T1000 (cell line): Measurements from ENCODE around the gene GLI2.

Source experiments
- DNase-seq: peaks from one replicate; lab custom pipeline; 2025; ENCODE audit warnings: mixed read lengths; lab: John Stamatoyannopoulos, UW

Gene GLI2

GRCh38 chr2:120735746-120736170, at the start of gene GLI2:
GLI2 (plus strand) TSS chr2:120735868; CDS start chr2:120797321, 61,453 bp downstream.
- DNase-seq: peak; percentile 66

DNA sequence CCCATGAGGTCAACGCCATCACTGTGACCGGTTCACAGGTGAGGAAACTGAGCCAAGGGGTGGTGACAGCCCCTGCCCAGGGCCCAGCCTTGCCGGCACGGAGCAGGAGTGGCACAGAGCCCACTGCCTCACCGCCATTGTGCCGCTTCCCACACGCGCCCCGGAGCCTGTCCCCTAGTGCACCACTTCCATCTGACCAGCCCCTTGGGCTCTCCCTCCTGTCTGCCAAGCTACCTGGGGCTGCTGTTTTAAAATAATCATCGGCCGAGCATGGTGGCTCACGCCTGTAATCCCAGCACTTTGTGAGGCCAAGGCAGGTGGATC, 49.7 kb upstream of the GLI2 start:
- DNase-seq: no peak

- DNase-seq: no peak
Observed at GRCh38 chr2:120686511-120687168, 49.0 kb upstream of the GLI2 start.

GRCh38 chr2:120687210-120687609, 48.5 kb upstream of the GLI2 start:
- DNase-seq: no peak

GRCh38 chr2:120690521-120690920, 45.1 kb upstream of the GLI2 start:
- no peak for DNase-seq

DNA sequence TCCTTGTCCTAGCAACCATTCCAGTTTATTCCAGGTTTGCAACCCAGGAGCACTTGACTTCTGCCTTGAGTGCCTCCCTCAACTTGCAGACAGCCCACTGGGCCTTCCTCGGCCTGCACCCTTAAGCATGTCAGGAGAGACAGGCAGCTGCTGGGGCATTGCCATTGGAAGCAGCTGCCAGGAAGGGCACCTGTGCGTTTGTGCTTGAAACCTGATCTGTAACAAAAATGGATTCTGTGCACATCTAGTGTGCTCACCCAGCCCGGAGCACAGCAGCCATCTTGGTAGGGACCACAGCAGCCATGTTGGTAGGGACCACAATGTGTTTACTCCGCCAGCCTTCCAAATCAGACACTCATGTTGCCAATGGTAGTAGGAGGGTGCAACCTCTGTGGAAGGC, 44.3 kb upstream of the GLI2 start:
- no peak for DNase-seq

GRCh38 chr2:120692691-120693090, 43.0 kb upstream of the GLI2 start:
- no peak for DNase-seq

- DNase-seq: no peak
Observed at GRCh38 chr2:120693121-120693520, 42.5 kb upstream of the GLI2 start.

GRCh38 chr2:120694034-120694433, 41.6 kb upstream of the GLI2 start:
- no peak for DNase-seq

- no peak for DNase-seq
Observed at GRCh38 chr2:120697471-120697870, 38.2 kb upstream of the GLI2 start.

GRCh38 chr2:120699292-120699691, 36.4 kb upstream of the GLI2 start:
- DNase-seq: no peak

DNA sequence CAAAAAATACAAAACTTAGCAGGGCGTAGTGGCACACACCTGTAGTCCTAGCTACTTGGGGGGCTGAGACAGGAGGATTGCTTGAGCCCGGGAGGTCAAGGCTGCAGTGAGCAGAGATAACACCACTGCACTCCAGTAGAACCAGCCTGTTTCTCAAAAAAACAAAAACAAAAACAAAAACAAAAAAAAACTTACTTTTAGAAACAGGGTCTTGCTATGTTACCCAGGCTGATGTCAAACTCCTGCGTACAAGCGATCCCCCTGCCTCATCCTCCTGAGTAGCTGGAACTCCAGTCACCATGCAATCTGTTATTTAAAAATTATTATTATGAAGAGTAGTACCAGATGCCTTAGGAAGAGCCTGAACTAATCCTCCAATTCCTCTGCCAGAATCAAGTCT, 35.0 kb upstream of the GLI2 start:
- DNase-seq: no peak

DNA sequence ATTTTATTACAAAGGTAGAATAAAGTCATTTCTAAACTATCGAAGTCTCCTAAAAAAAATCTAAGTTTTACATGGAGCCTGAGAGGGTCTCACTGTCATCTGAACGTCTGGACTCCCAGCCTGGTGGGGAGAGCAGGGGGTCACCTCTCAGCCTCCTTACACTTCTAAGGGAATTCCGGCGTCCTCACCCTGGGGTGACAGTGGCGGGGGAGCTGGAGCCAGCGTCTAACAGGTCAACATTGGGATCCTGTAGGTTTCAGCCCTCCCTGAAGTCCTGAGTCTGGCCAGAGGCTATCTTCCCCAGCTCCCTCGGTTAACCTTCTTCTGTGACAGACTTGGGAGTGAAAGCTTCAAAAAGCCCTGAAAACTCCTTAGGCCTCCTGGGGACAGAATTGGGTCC, 34.6 kb upstream of the GLI2 start:
- DNase-seq: no peak

GRCh38 chr2:120701499-120701898, 34.2 kb upstream of the GLI2 start:
- no peak for DNase-seq

DNA sequence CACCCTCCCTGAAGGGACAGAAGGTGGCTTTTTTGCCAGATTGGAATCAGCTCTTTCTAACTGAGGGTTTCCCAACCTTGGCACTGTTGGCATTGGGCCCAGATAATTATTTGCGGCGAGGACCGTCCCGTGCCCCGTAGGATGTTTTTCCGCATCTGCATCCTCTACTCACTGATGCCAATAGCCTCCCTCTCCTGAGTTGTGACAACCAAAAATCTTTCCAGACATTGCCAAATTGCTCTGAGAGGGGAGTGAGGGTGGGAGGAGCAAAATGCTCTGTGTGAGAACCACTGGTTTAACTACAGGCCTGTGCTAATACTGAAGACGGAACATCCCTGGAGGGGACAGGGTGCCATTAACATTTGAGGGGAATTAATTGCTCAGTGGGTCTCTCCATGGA, 33.6 kb upstream of the GLI2 start:
- DNase-seq: no peak

GRCh38 chr2:120702801-120703200, 32.9 kb upstream of the GLI2 start:
- DNase-seq: no peak

GRCh38 chr2:120703330-120703994, 32.2 kb upstream of the GLI2 start:
- DNase-seq: no peak

GRCh38 chr2:120704696-120705095, 31.0 kb upstream of the GLI2 start:
- DNase-seq: no peak

DNA sequence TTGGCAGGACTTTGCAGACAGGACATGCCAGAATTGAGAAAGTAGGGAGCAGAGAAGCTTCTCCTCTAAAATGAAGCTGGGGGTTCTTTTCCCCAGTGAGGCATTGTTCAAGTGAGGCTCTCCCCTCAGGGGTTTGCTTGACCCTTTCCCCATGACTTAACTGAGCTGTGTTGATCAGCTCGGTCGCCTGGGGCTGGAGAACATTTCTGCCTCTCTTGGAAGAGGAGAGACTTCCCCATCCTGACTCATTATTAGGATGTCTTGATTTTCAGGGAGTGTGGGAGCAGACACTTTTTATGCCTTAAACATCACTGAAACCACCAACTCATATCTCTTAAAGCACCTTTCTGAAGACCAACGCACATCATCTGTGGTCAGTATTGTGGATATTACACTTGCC, 27.9 kb upstream of the GLI2 start:
- DNase-seq: no peak

GRCh38 chr2:120708944-120709607, 26.6 kb upstream of the GLI2 start:
- no peak for DNase-seq

DNA sequence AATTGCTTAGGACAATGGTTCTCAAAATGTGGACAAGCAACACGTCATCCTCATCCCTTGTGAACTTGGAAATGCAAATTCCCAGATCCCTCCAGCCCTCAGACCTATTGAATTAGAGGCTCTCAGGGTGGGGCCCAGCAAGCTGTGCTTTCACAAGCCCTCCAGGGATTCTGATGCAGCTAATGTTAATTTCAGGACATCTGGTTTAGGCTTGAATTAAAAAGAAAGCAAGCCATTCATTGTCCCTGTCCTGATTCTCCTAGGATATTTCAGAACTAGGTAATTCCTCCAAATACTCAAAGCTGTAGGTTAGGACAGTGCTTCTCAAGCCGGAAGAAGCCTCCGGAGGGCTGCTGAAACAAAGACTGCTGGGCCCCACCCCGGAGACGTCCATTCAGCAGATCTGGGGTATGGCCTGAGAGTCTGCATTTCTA, 26.0 kb upstream of the GLI2 start:
- no peak for DNase-seq

DNA sequence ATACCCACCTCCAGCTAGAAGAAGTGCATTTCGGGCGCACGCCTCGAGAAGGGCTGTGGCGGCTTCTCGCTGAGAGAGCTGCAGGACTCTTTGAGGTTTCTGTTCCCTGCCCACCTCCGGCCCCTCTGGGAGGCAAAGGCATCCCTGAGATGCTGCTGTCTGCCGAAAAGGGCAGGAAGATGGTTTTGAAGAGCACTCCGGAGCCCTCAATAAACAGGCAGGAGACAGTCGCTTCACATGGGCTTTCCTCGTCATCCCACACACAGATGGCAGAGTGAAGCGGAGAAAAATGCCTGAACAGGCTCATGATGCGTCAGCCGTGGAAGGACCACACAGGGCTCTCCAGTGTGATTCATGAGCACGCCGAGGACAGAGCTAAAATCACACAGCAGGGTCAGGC, 25.4 kb upstream of the GLI2 start:
- peak; percentile 17 for DNase-seq

DNA sequence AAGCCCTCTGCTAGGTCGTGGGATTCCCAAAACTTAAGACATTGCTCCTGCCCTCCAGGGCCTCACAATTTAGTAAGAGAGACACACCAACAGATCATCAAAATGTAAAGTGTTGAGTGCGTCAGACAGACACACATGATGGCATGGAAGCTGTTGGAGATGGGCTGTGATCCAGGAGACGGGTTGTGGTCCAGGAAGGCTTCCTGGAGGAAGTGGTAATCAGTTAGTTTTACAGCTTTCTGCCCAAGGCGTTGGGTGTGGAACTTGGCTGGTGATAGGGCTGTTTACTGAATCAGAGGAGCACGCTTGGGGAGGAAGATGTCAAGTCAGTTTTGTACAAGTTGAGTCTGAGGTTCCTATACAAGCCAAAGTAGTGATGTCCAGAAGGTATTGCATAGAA, 24.0 kb upstream of the GLI2 start:
- no peak for DNase-seq
